HG03575 (cell line): ENCODE measurements around the gene FRAS1.
"Not testable (repeated sequence)": the region's sequence is repeated elsewhere in the genome, so short reads cannot be mapped to it uniquely, and the experiment has no call there.

ENCODE experiments used
- ATAC-seq: cut with Tn5 transposase; IDR thresholded peaks from one replicate; pipeline ENCODE4 v1.9.1; 2021; ENCODE audit not compliant: unreplicated experiment, insufficient number of reproducible peaks, low FRiP score; ENCODE audit errors: extremely low read depth

Gene FRAS1

DNA sequence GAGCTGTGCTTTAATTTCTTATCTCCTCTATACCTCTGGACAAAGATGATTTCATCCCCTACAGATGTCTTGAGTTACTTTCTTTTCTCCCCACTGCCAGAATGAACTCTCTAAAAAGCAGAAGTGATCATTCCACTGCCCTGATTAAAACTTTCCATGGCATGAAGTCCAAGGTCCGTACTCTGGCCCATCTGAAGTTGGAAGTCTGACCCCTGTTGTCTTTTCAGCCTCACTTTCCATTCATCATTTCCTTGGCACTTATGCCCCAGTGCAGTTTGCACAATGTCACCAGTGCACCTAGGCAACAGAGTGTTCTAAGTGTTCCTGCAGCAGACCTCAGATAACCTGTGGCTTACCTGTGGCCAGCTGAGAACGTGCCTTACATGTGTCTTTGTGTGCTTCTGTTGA is 242.4 kb downstream of the FRAS1 start:
- no peak for ATAC-seq

DNA sequence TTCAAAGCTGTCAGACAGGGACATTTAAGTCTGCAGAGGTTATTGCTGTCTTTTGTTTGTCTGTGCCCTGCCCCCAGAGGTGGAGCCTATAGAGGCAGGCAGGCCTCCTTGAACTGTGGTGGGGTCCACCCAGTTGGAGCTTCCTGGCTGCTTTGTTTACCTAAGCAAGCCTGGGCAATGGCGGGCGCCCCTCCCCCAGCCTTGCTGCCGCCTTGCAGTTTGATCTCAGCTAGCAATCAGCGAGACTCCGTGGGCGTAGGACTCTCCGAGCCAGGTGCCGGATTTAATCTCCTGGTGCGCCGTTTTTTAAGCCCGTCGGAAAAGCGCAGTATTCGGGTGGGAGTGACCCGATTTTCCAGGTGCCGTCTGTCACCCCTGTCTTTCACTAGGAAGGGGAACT is 250.1 kb downstream of the FRAS1 start:
- not testable (repeated sequence) for ATAC-seq

GRCh38 chr4:78308517-78308916 is 251.4 kb downstream of the FRAS1 start:
- ATAC-seq, result no peak

- ATAC-seq, result no peak
Observed at GRCh38 chr4:78309352-78309751, 252.2 kb downstream of the FRAS1 start.

DNA sequence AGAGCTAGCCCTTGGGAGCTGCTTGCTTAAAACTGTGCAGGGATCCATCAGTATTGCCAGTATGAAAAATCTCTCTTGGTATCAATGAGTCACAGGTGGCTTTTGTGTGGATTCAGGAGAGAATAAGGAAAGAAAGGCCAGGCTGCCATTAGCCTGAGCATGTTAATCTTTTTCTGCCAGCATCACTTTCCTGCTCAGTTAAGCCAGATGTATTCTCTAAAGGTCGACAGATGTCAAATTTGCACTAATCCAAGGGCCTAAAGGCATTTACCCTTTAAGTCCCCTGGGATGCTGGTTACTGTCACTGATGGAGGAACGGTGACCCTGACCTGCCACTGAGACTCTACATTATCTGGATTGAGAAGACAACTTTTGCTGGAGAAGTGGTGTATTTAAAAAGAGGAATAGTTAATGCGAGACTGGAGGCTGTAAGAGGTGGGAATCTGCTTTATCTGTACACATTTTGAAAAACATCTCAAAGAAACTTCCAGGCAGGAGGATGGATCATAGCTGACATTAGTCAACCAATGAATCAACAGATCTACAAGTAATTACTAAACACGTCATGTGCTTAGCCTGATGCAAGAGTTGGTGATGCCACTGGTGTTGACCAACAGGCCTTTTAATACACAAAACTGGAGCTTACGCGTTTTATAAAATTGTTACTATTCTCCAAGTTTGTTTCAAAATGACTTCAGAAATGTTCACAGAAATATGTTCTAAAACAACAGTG is 253.1 kb downstream of the FRAS1 start:
- ATAC-seq, result no peak

DNA sequence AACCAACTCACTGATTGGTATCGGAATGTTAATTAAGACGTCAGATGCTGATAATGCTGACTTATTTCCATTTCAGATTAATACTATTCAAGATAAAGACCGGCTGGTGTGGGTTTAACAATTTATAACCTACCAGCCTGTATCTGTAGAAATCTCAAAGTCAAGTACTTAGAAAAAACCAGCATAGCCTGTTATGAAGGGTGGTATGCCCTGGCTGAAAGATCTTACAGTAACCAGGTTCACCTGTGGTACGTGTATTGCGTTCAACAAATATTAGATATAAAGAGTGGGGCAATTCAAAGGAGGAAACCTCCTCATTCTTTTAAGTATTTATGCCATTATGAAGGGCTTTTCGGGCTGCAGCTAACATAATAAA is 253.6 kb downstream of the FRAS1 start:
- no peak for ATAC-seq

DNA sequence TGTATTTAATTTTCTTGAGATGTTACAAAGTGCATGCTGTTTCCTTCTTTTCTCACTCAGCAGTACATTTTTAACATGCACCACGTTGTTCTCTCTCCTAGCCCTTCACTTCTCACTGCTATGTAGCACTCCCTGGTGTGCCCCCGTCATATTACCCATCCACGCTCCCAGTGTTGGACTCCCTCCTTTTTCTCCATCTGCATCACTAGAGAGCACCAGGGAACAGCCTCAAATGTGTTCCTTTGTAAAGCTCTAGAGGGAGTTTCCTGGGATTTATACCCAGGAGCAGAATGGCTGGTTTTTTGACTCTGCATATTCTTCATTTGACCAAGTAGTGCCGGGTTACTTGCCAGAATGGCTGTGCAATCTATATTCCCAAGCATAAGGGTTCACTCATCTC is 254.2 kb downstream of the FRAS1 start:
- no peak for ATAC-seq

DNA sequence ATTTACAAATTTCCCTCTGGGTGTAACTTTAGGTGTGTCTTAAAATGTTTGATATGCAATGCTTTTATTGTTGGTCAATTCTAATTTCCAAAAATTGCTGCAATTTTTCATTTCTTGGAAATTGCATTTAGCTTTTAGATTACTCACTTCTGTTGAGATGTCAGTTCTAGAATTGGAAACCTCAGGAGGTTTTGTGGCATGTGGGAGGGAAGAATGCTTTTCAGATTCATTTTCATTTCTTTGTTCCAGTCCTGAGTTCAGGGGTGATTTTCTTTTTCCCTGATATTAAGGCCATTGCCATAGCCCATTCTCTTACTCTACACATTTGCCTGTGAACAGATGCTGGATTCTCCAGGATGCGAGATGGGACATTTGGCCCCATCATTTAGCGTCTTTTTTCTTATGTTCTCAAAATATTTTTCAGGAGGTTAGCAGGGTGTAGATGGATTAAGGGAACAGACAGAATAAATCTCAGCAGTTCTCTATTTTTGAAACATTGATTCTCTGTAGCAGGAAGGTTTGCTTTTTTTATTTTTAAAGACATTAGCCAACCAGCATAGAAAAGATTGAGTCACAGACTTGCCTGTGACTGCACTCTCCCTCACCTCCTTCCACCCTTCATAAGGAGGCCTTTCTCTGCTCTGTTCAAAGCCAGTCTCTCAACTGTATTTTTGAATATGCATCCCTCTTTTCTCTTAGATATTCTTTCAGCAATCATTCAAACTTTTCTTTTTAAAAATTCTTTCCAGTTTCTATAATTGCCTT is 256.0 kb downstream of the FRAS1 start:
- ATAC-seq, result no peak

- ATAC-seq, result no peak
Observed at GRCh38 chr4:78313754-78314120, 256.6 kb downstream of the FRAS1 start.

- ATAC-seq, result no peak
Observed at GRCh38 chr4:78318126-78318525, 261.0 kb downstream of the FRAS1 start.

- ATAC-seq, result no peak
Observed at GRCh38 chr4:78320349-78320935, 263.3 kb downstream of the FRAS1 start.

- ATAC-seq, result no peak
Observed at GRCh38 chr4:78322032-78322431, 264.9 kb downstream of the FRAS1 start.

DNA sequence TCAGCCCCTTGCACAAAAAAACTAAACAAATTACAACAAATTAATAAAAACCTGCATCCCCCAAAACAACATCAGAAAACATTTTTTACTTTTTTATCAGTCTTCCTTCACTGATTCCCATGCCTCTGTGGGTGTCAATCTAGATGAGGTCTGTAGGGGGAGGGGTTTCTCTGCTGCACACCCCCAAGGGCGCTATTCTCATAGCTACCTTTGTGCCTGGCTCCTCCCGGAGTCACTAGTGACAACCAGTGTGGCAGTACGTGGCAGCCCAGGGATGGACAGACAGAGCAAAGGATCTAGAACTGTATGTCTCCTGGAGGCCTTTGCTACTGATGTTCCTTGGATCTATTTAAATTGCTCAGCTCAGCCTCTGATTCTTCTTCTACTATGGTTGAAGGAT is 266.3 kb downstream of the FRAS1 start:
- ATAC-seq, result no peak

GRCh38 chr4:78324625-78325024 is 267.5 kb downstream of the FRAS1 start:
- no peak for ATAC-seq

DNA sequence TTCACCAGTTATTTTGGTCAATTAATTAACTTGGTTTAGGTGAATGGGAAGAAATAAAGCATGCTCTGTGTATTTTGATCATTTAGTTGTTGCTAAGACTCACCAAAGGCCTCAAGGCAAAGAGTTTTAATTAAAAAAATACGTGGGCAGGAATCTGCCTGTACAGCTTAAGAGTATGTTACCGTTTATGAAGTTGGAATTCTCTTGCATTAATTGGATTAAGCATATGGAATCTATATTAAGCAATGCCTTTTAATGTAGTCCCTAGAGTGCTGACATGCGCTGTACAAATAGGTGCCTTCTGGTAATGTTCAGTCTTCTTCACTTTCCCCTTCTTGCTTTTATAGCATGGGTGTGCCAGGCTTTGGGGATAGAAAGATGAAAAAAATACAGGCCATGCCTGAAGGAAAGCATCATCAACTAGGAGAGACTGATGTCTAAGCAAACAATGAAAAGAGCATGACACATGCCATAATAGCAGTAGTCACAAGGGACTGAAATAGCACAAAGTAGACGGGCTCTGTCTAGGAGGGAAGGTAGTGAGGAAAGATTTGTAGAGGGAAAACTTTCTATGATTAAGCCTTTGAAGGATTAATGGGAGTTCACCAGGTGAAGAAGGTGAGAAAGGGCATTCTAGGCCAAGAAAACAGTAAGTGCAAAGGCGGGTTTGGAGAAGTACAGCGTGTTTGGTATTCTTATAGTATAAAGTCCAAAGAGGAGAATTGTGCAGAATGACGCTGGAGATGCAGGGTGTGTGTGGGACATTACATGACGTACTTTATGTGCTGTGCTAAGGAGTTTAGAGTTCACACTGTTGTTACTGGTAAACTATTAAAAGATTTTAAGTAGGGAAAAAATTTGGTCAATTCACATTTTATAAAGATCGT is 268.4 kb downstream of the FRAS1 start:
- no peak for ATAC-seq

DNA sequence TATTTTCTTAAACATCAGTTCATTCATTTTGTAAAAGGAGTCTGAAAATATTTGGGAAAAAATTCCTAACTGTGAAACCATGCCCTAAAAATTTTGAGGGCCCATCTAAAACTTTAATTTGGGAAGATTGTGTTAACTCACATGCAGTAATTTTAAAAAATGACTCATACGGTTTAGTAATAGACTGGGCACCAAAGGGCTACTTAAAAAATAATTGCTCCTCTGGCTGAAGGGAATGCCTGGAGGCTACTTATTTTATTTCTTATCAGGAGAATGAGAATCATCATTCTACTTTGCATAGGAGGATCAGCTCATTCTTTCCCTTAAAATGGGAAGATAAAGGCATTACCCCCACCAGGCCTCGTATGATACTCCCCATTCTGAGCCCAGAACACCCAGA is 271.5 kb downstream of the FRAS1 start:
- not testable (repeated sequence) for ATAC-seq

- ATAC-seq, result no peak
Observed at GRCh38 chr4:78331186-78331585, 274.1 kb downstream of the FRAS1 start.

- ATAC-seq, result no peak
Observed at GRCh38 chr4:78331965-78332364, 274.8 kb downstream of the FRAS1 start.

GRCh38 chr4:78332976-78333375 is 275.9 kb downstream of the FRAS1 start:
- no peak for ATAC-seq
